Testis (tissue), 3 donors: ENCODE measurements around the gene OPCML. TPM values are rescaled to one million over a fixed set of nuclear protein-coding genes. Genes with fewer than 3 reads are reported as not detected.

ENCODE experiments used
- DNase-seq: peaks from one replicate; pipeline ENCODE4 v3.0.0-alpha.2; 2019
- H3K27ac ChIP-seq, 2 donors: fragments of 200-600 bp; sonication (generic); one replicate each; pipeline ENCODE4 v1.5.1; 2019
- H3K27me3 ChIP-seq: fragments of 200-600 bp; sonication (generic); one replicate; pipeline ENCODE4 v1.5.1; 2019
- H3K36me3 ChIP-seq: fragments of 200-600 bp; sonication (generic); one replicate; pipeline ENCODE4 v1.5.1; 2017; ENCODE audit warnings: low read depth; ENCODE audit errors: missing control alignments
- H3K4me1 ChIP-seq: fragments of 200-600 bp; sonication (generic); one replicate; pipeline ENCODE4 v1.5.1; 2019
- H3K4me3 ChIP-seq, 2 donors: fragments of 200-600 bp; sonication (generic); one replicate each; pipeline ENCODE4 v1.5.1; 2017 to 2019
- H3K9me3 ChIP-seq: fragments of 200-600 bp; sonication (generic); one replicate; pipeline ENCODE4 v1.5.1; 2017
- CTCF ChIP-seq, 3 experiments: fragments of 450-650 bp in 2 of 3; fragments of 200-600 bp in 1 of 3; sonication (generic) in 1 of 3; IDR thresholded peaks; one replicate each; pipeline ENCODE4 v1.5.1; 2016 to 2019; ENCODE audit warnings: antibody characterized with exemption in 3 of 3, mild to moderate bottlenecking in 2 of 3, moderate library complexity in 1 of 3
- POLR2A ChIP-seq: fragments of 450-650 bp; IDR thresholded peaks from one replicate; pipeline ENCODE4 v1.6.1; 2017; ENCODE audit warnings: antibody characterized with exemption, mild to moderate bottlenecking, moderate library complexity
- WGBS, 2 donors: methylation state at CpG; one replicate each; pipeline ENCODE4 v1.1.5; 2018; 5-methylcytosine and 5-hydroxymethylcytosine counted together
- intact Hi-C: fragments of 100-400 bp; cut with DNase I; formaldehyde crosslinking; loops from one replicate; pipeline ENCODE4 v1.15.1; 2023; ENCODE audit warnings: low total_unique reads
- polyA plus RNA-seq: library from polyadenylated mRNA; stranded (reverse); fragments of 350-450 nt; fragmentation: Illumina TruSeq; extraction: RNeasy Lipid Tissue Mini Kit (QIAGEN cat#74804); gene quantifications from one replicate; pipeline ENCODE4 v1.2.3, GENCODE V29; 2014; ENCODE audit warnings: low read depth, low replicate concordance; ENCODE audit not compliant: insufficient read depth
- total RNA-seq, 2 donors: library from RNA; depleted of rRNA; stranded (reverse); fragments of >200 nt; gene quantifications; one replicate each; pipeline ENCODE4 v1.2.3, GENCODE V29; 2016

The OPCML gene
- total and polyA plus RNA-seq, 3 donors from 2014 or later, result 0.16 to 2.7 (median 0.62) TPM

DNA sequence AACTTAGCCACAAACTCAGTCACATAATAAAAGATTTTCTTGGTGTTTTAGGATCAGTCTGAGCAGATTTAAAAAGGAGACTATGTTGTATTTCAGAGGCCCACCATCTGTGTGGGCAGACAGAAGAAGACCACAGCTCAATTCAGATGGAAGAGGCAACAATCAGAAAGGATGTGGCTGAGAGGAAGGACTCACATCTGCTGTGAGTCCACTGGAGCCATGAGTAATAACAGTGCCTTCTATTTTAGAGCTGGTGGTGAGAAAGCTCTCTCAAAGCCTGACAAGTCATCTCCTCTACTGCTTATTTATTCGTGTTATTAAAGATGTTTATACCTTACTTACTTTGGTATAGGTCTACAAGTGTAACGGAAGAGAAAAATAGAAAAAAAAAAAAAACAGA lies 357.2 kb downstream of the OPCML start:
- intact Hi-C loops, result no loop called here
- H3K27ac ChIP-seq, result no peak overlapping the region
- no peaks in the 10 kb centered on the region for H3K9me3 ChIP-seq
- TF ChIP-seq POLR2A, result no peak
- no peak for TF ChIP-seq CTCF (IDR thresholded peaks at IDR 0.05)
- no peaks in the 10 kb centered on the region for H3K4me1 ChIP-seq
- H3K27me3 ChIP-seq, result no peaks in the 10 kb centered on the region
- 85 to 88% methylated on average over 2 of the region's 2 CpGs for WGBS, 2 donors
- no peaks in the 10 kb centered on the region for H3K36me3 ChIP-seq
- no peak overlapping the region for H3K4me3 ChIP-seq
- DNase-seq, result no peak

- TF ChIP-seq POLR2A (no peak), CTCF (IDR thresholded peaks at IDR 0.05) (no peak)
- no peak overlapping the region for H3K4me3 ChIP-seq
- intact Hi-C loops, result no loop called here
- H3K9me3 ChIP-seq, result no peaks in the 10 kb centered on the region
- DNase-seq, result no peak
- H3K4me1 ChIP-seq, result no peaks in the 10 kb centered on the region
- 12 to 28% methylated on average over 16 of the region's 16 CpGs for WGBS, 2 donors
- H3K27ac ChIP-seq, result no peak overlapping the region
- H3K36me3 ChIP-seq, result no peaks in the 10 kb centered on the region
- no peaks in the 10 kb centered on the region for H3K27me3 ChIP-seq
Observed at GRCh38 chr11:133173810-133174412, 358.4 kb downstream of the OPCML start.

- no peaks in the 10 kb centered on the region for H3K36me3 ChIP-seq
- H3K4me3 ChIP-seq, result no peak overlapping the region
- H3K27me3 ChIP-seq, result no peaks in the 10 kb centered on the region
- DNase-seq, result no peak
- intact Hi-C loops, result no loop called here
- TF ChIP-seq POLR2A (no peak), CTCF (IDR thresholded peaks at IDR 0.05) (no peak)
- H3K4me1 ChIP-seq, result no peaks in the 10 kb centered on the region
- H3K9me3 ChIP-seq, result no peaks in the 10 kb centered on the region
- 78 to 83% methylated on average over 5 of the region's 5 CpGs for WGBS, 2 donors
- no peak overlapping the region for H3K27ac ChIP-seq
Observed at GRCh38 chr11:133172349-133172748, 360.0 kb downstream of the OPCML start.

DNA sequence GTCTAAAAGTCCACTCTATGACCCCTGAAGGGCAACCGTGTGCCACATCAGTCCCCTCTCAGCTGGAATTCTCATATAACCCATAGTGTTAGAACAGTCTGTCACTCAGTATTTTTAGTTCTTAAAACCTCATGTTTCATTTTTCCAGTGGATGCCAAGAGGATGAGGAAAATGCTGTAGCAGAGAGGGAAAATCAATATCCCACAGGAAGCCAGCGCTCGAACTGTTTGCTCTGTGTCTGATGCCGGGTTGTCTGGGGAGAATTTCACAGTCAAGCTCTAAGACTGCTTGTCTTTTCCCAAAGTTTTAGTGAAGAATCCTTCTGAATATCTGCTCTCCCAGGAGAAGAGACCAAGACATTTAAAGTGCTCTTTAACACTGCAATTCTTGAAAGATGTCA lies 360.9 kb downstream of the OPCML start:
- Histone ChIP-seq H3K27me3 (no peaks in the 10 kb centered on the region), H3K4me1 (no peaks in the 10 kb centered on the region), H3K36me3 (no peaks in the 10 kb centered on the region), H3K4me3 (no peak overlapping the region), H3K9me3 (no peaks in the 10 kb centered on the region), H3K27ac (no peak overlapping the region)
- intact Hi-C loops, result no loop called here
- WGBS, 2 donors, result 86 to 92% methylated on average over 4 of the region's 4 CpGs
- DNase-seq, result no peak
- TF ChIP-seq CTCF (IDR thresholded peaks at IDR 0.05) (no peak), POLR2A (no peak)

DNA sequence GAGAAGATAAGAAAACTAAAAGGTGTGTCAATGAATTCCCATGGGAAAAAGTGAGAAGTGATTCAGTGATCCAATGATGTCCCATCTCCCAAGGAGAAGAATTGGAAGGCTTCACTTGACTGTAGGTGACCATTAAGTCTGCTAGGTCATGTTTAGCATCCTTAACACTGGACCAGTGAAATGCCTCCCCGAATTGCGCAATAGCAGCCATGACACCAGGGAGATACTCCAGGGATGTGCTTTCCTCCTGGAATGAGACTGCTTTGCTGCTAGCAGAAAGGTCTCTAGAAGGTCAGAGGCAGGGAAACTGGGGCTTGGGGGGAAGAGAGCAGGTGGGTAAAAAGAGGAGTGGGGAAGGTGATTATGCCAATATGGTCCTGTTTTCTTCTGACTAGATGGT lies 364.3 kb downstream of the OPCML start:
- TF ChIP-seq POLR2A, result no peak
- TF ChIP-seq CTCF (IDR thresholded peaks at IDR 0.05), result no peak
- Histone ChIP-seq H3K36me3 (no peaks in the 10 kb centered on the region), H3K9me3 (no peaks in the 10 kb centered on the region), H3K4me3 (no peak overlapping the region), H3K4me1 (no peaks in the 10 kb centered on the region), H3K27ac (no peak overlapping the region), H3K27me3 (no peaks in the 10 kb centered on the region)
- DNase-seq, result no peak
- 93 to 95% methylated on average over 2 of the region's 2 CpGs for WGBS, 2 donors
- intact Hi-C loops, result no loop called here
